Fibroblast of lung (primary cell): ENCODE data around the gene GLRA1.

Experiments used
- EZH2 ChIP-seq: IDR thresholded peaks from 2 replicates; pipeline ENCODE4 v1.5.1; 2012; ENCODE audit warnings: low read length, control low read depth, mild to moderate bottlenecking; ENCODE audit errors: missing control alignments
- TF ChIP-seq, protein P1 (sequence below), 2 donors: IDR thresholded peaks in 1 of 2; conservative IDR thresholded peaks in 1 of 2; 1 replicate in 1 of 2; 2 replicates in 1 of 2; pipeline ENCODE4 v1.5.1; 2011 to 2012; ENCODE audit warnings: low read length in 2 of 2, control low read depth in 1 of 2, inconsistent platforms in 1 of 2, low read depth in 1 of 2, mild to moderate bottlenecking in 1 of 2

DNA sequence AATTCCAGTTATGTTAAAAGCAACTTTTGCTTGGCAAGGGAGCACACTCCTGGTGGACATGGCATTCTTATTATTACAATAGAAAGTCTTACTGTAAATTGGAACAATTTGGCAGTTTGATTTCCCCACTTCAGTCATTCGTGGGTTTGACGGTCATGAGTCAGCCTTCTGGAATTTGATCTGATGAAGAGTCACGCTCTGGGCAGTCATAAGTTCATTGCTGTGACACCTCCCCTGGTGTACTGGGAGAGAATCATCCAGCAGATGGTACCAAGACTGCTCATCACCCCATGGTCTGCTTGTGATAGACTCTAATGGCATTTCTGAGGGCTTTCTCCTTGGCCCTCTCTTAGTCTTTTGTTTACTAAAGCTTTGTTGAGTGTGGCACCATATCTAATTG is 53.8 kb downstream of the GLRA1 start:
- TF ChIP-seq, protein P1, sequence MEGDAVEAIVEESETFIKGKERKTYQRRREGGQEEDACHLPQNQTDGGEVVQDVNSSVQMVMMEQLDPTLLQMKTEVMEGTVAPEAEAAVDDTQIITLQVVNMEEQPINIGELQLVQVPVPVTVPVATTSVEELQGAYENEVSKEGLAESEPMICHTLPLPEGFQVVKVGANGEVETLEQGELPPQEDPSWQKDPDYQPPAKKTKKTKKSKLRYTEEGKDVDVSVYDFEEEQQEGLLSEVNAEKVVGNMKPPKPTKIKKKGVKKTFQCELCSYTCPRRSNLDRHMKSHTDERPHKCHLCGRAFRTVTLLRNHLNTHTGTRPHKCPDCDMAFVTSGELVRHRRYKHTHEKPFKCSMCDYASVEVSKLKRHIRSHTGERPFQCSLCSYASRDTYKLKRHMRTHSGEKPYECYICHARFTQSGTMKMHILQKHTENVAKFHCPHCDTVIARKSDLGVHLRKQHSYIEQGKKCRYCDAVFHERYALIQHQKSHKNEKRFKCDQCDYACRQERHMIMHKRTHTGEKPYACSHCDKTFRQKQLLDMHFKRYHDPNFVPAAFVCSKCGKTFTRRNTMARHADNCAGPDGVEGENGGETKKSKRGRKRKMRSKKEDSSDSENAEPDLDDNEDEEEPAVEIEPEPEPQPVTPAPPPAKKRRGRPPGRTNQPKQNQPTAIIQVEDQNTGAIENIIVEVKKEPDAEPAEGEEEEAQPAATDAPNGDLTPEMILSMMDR (conservative IDR thresholded peaks at IDR 0.05 in 1 of 2, IDR thresholded peaks at IDR 0.05 in 1 of 2; ENCODE audit: low read depth in 1 of 2, low read length in 2 of 2): no peak
- no peak for TF ChIP-seq EZH2
